Glutamatergic neuron (in vitro differentiated cells): ENCODE results near the gene ZMIZ1. TPM values are rescaled to one million over a fixed set of nuclear protein-coding genes. Genes with fewer than 3 reads are reported as not detected.

Source experiments
- DNase-seq: peaks from one replicate; pipeline ENCODE4 v3.0.0; 2022
- H3K27ac Mint-ChIP-seq: one replicate; pipeline ENCODE4 v1.8.0; 2020; ENCODE audit warnings: mild to moderate bottlenecking, mixed read lengths, inconsistent platforms; ENCODE audit not compliant: unreplicated experiment
- H3K27me3 Mint-ChIP-seq: one replicate; pipeline ENCODE4 v1.8.0; 2020; ENCODE audit warnings: mild to moderate bottlenecking, moderate library complexity, mixed read lengths, inconsistent platforms; ENCODE audit not compliant: unreplicated experiment
- H3K36me3 Mint-ChIP-seq: one replicate; pipeline ENCODE4 v1.8.0; 2020; ENCODE audit warnings: mild to moderate bottlenecking, mixed read lengths, inconsistent platforms; ENCODE audit not compliant: unreplicated experiment
- H3K4me1 Mint-ChIP-seq: one replicate; pipeline ENCODE4 v1.8.0; 2020; ENCODE audit warnings: mild to moderate bottlenecking, low read depth, mixed read lengths, inconsistent platforms; ENCODE audit not compliant: unreplicated experiment
- H3K4me3 Mint-ChIP-seq: one replicate; pipeline ENCODE4 v1.8.0; 2020; ENCODE audit warnings: mild to moderate bottlenecking, mixed read lengths, inconsistent platforms; ENCODE audit not compliant: unreplicated experiment
- H3K9me3 Mint-ChIP-seq: one replicate; pipeline ENCODE4 v1.8.0; 2020; ENCODE audit warnings: mild to moderate bottlenecking, moderate library complexity, mixed read lengths, inconsistent platforms; ENCODE audit not compliant: unreplicated experiment
- long read RNA-seq: library from polyadenylated mRNA; unstranded; transcript quantifications from one replicate; pipeline ENCODE4 v2.0.0, GENCODE V29; 2020; ENCODE audit not compliant: unreplicated experiment
- total RNA-seq: library from RNA; stranded (reverse); fragmentation: NEBNext Ultra II Directional; extraction: Animal tissue kit (Norgen Biotek cat#: 25700); gene quantifications from one replicate; pipeline ENCODE4 v1.2.1, GENCODE V29; 2021; ENCODE audit not compliant: unreplicated experiment
- TF ChIP-seq, protein P1 (sequence below): fragments of 200-600 bp; sonication (generic); IDR thresholded peaks from one replicate; pipeline ENCODE4 v1.5.0; 2021; ENCODE audit not compliant: partially characterized antibody, unreplicated experiment

Gene ZMIZ1, protein sequence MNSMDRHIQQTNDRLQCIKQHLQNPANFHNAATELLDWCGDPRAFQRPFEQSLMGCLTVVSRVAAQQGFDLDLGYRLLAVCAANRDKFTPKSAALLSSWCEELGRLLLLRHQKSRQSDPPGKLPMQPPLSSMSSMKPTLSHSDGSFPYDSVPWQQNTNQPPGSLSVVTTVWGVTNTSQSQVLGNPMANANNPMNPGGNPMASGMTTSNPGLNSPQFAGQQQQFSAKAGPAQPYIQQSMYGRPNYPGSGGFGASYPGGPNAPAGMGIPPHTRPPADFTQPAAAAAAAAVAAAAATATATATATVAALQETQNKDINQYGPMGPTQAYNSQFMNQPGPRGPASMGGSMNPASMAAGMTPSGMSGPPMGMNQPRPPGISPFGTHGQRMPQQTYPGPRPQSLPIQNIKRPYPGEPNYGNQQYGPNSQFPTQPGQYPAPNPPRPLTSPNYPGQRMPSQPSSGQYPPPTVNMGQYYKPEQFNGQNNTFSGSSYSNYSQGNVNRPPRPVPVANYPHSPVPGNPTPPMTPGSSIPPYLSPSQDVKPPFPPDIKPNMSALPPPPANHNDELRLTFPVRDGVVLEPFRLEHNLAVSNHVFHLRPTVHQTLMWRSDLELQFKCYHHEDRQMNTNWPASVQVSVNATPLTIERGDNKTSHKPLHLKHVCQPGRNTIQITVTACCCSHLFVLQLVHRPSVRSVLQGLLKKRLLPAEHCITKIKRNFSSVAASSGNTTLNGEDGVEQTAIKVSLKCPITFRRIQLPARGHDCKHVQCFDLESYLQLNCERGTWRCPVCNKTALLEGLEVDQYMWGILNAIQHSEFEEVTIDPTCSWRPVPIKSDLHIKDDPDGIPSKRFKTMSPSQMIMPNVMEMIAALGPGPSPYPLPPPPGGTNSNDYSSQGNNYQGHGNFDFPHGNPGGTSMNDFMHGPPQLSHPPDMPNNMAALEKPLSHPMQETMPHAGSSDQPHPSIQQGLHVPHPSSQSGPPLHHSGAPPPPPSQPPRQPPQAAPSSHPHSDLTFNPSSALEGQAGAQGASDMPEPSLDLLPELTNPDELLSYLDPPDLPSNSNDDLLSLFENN
- total RNA-seq: 230 TPM
- long read RNA-seq, partial matches to known transcripts: 0 of 6 reads
- long read RNA-seq, other reads (novel, unspliced or antisense): 6 of 6 reads

DNA sequence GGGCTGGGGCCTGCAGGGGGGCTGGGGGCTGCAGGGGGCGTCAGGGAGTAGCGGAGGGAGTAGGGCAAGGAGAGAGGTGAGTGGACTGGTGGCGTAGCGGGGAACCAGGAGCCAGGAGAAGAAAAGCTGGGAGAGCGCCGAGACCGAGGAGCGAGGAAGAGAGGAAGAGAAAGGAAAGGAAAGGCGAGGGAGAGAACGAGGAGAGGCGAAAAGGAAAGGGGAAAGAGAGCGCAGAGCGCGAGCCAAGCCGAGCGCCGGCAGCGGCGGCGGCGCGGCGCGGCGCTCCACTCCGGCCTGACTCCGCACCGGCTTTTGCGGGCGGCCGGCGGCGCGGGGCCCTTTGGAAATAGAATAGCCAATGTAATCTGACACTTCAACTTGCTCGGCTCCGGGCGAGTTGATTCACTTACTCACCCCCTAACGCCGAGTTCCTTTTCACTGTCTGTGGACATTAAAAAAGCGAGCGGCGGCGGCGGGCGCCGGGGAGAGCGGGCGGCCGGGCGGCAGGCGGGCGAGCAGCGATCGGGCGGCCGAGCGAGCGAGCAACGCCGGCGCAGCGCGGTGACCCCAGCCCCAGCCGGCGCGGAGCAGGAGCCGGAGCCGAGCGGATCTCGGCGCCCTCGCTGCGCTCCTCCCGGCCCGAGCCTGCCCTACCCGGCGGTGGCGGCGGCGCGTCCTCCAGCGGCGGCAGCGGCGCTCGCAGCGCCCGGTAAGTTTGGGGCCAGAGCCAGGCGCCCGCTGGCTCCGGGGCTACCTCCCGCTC, at the start of gene ZMIZ1:
TSS of gene ZMIZ1 (plus strand) at position 405 of the 763 bp plus-strand sequence. CDS start 132,667 bp downstream, outside the sequence.
- Mint-ChIP-seq H3K36me3 (no peaks in the 10 kb centered on the region), H3K27ac (peak within 1 kb of the TSS; percentile 98), H3K27me3 (peaks cover 24% of the 10 kb centered on the region), H3K4me1 (peaks cover 21% of the 10 kb centered on the region), H3K4me3 (peak within 1 kb of the TSS; percentile 97), H3K9me3 (peaks cover 10% of the 10 kb centered on the region)
- TF ChIP-seq, protein P1, sequence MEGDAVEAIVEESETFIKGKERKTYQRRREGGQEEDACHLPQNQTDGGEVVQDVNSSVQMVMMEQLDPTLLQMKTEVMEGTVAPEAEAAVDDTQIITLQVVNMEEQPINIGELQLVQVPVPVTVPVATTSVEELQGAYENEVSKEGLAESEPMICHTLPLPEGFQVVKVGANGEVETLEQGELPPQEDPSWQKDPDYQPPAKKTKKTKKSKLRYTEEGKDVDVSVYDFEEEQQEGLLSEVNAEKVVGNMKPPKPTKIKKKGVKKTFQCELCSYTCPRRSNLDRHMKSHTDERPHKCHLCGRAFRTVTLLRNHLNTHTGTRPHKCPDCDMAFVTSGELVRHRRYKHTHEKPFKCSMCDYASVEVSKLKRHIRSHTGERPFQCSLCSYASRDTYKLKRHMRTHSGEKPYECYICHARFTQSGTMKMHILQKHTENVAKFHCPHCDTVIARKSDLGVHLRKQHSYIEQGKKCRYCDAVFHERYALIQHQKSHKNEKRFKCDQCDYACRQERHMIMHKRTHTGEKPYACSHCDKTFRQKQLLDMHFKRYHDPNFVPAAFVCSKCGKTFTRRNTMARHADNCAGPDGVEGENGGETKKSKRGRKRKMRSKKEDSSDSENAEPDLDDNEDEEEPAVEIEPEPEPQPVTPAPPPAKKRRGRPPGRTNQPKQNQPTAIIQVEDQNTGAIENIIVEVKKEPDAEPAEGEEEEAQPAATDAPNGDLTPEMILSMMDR: no peak
- DNase-seq: peak; percentile 86

DNA sequence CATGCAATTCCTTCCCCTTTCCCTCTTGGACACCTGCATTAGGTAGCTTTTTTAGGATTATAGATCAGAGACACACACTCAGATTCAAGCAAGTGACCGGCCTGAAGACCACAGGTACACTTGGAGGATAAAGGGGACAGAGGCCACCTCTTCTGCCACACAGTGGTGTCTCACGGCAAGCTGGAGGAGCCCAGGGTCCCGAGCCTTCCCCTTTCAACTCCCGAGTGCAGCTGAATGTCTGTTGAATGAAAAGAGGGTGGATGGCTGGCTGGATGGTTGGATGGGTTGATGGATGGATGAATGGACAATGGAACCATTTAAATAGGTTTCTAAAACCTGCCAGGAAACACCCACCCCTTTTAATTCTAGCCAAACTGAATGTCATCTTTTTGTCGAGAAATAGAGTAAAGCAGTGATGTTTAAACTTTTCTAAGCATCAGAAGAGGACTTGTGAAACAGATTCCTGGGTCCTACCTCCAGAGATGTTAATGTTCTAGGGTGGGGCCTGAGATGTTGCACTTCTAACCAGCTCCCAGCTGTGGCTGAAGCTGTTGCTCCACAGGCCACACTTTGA, 49.2 kb upstream of the ZMIZ1 start:
- TF ChIP-seq, protein P1: no peak
- Mint-ChIP-seq H3K36me3 (no peaks in the 10 kb centered on the region), H3K4me3 (no peak overlapping the region), H3K27me3 (peaks cover 6% of the 10 kb centered on the region), H3K4me1 (peaks cover 9% of the 10 kb centered on the region), H3K9me3 (peaks cover 1% of the 10 kb centered on the region), H3K27ac (no peak overlapping the region)
- no peak for DNase-seq

DNA sequence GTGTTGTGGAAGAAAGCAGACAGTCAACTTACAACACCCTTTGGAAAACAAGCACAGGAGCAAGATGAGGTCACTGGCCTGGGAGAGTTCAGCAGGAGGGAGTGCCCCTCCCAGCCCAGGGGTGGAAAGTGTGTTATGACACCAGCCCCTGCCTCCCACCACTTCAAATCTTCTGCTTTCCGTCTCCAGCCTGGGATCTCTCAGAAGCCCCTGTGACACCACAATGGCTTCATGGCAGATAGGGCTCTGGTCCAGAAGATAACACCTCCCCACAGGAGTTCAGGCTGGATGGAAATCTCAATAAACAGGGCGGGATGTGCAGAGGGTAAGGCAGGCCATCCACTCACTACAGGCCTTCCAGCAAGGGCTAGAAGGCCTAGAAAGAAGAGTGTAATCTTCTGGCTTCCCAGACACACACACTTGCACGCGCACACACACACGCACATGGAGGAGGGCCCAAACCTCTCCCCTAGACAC, 48.7 kb upstream of the ZMIZ1 start:
- Mint-ChIP-seq H3K27me3 (peaks cover 6% of the 10 kb centered on the region), H3K27ac (no peak overlapping the region), H3K4me3 (no peak overlapping the region), H3K9me3 (peaks cover 1% of the 10 kb centered on the region), H3K4me1 (peaks cover 9% of the 10 kb centered on the region), H3K36me3 (no peaks in the 10 kb centered on the region)
- DNase-seq: no peak
- TF ChIP-seq, protein P1: no peak

DNA sequence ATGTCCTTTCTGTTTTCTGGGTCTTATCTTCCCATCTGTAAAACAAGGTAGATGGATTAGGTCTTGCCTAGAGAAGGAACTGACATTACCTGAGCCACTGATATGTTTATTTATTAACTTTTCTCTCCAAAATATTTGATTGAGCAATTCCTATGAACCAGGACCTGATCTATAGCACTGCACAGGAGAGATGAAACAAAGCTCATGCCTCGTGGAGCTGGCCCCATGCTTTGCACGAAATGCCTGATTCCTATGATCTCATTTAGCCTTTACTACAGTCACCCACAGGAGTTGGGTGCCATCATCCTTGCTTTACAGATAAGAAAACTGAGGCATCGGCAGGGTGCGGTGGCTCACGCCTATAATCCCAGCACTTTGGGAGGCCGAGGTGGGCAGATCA, 48.2 kb upstream of the ZMIZ1 start:
- TF ChIP-seq, protein P1: no peak
- Mint-ChIP-seq H3K36me3 (no peaks in the 10 kb centered on the region), H3K27ac (no peak overlapping the region), H3K4me1 (peaks cover 13% of the 10 kb centered on the region), H3K27me3 (peaks cover 8% of the 10 kb centered on the region), H3K4me3 (no peak overlapping the region), H3K9me3 (peaks cover 4% of the 10 kb centered on the region)
- no peak for DNase-seq
